K562 (cell line): ENCODE measurements around the gene KCNC3. TPM values are rescaled to one million over a fixed set of nuclear protein-coding genes. Genes with fewer than 3 reads are reported as not detected.
A peak's percentile ranks its signal among the peaks of the same experiment; 100 is the strongest.

Experiments
- ARHGAP35 ChIP-seq: fragments of 450-650 bp; IDR thresholded peaks from 2 replicates; pipeline ENCODE4 v1.6.1; 2018; ENCODE audit not compliant: partially characterized antibody
- CHD1 ChIP-seq: fragments of 200-600 bp; sonication (generic); IDR thresholded peaks from one replicate; pipeline ENCODE4 v1.6.1; 2012; ENCODE audit warnings: mild to moderate bottlenecking, moderate library complexity, low read length, inconsistent platforms
- HDGF ChIP-seq: fragments of 450-650 bp; IDR thresholded peaks from 2 replicates; pipeline ENCODE4 v1.6.1; 2016
- KAT7 ChIP-seq: sonication (generic); formaldehyde crosslinking; IDR thresholded peaks from 2 replicates; pipeline ENCODE4 v1.8.0; 2022; ENCODE audit warnings: missing genetic modification reagents, mild to moderate bottlenecking, borderline replicate concordance
- NRF1 ChIP-seq, 2 experiments: fragments of 450-650 bp; IDR thresholded peaks in 1 of 2; conservative IDR thresholded peaks in 1 of 2; 2 replicates each; pipeline ENCODE4 v1.6.1; 2014; ENCODE audit warnings: mild to moderate bottlenecking in 2 of 2
- PHF20 ChIP-seq: fragments of 450-650 bp; IDR thresholded peaks from 2 replicates; pipeline ENCODE4 v1.6.1; 2018; ENCODE audit not compliant: partially characterized antibody
- POLR2G ChIP-seq: fragments of 200-400 bp; formaldehyde crosslinking; IDR thresholded peaks from 2 replicates; pipeline ENCODE4 v1.6.1; 2017; ENCODE audit warnings: low read depth, mild to moderate bottlenecking, antibody characterized with exemption, low read length, moderate library complexity
- SIX5 ChIP-seq, 2 experiments: IDR thresholded peaks; 2 replicates each; pipeline ENCODE4 v1.6.1; 2011; ENCODE audit warnings: low read length in 2 of 2, borderline replicate concordance in 1 of 2, low read depth in 1 of 2, mild to moderate bottlenecking in 1 of 2, moderate library complexity in 1 of 2; ENCODE audit not compliant: insufficient read depth in 1 of 2
- STAT5A ChIP-seq: IDR thresholded peaks from 2 replicates; pipeline ENCODE4 v1.6.1; 2012; ENCODE audit warnings: low read length, inconsistent platforms, borderline replicate concordance
- ZFX ChIP-seq: sonication (generic); formaldehyde crosslinking; IDR thresholded peaks from 2 replicates; pipeline ENCODE4 v1.8.0; 2022; ENCODE audit warnings: mild to moderate bottlenecking, missing genetic modification reagents, moderate library complexity
- ZKSCAN1 ChIP-seq: fragments of 150-350 bp; IDR thresholded peaks from 2 replicates; pipeline ENCODE4 v1.6.1; 2016; ENCODE audit warnings: low read depth, low read length
- ZNF174 ChIP-seq: fragments of 250-450 bp; sonication (Bioruptor Pico); IDR thresholded peaks from 2 replicates; pipeline ENCODE4 v1.4.0; 2020; ENCODE audit warnings: mild to moderate bottlenecking
- ZNF263 ChIP-seq: sonication (generic); formaldehyde crosslinking; IDR thresholded peaks from 2 replicates; pipeline ENCODE4 v1.8.0; 2022; ENCODE audit warnings: mild to moderate bottlenecking, missing genetic modification reagents, borderline replicate concordance
- ZNF699 ChIP-seq: fragments of 250-450 bp; sonication (Bioruptor Pico); IDR thresholded peaks from 2 replicates; pipeline ENCODE4 v1.8.0; 2021; ENCODE audit warnings: mild to moderate bottlenecking, moderate library complexity; ENCODE audit not compliant: insufficient replicate concordance
- polyA plus RNA-seq, 8 experiments: library from polyadenylated mRNA; depleted of rRNA in 4 of 8; stranded (reverse) in 5 of 8; unstranded in 3 of 8; fragments of >200 nt; fragmentation: Nextera tagmentation in 2 of 8; fragmentation: Illumina TruSeq in 1 of 8; extraction: Ambion mirVana in 2 of 8; extraction: Trizol in 1 of 8; gene quantifications; 2 replicates each; pipeline versions ENCODE4 v1.2.1 to v1.2.3, GENCODE V29; 2011 to 2014; ENCODE audit warnings: inconsistent platforms in 1 of 8, missing spikeins in 1 of 8
- total RNA-seq, 7 experiments: library from RNA; depleted of rRNA in 6 of 7; stranded (reverse); fragments of >200 nt in 6 of 7; fragmentation: Illumina TruSeq in 2 of 7; extraction: Trizol in 2 of 7; gene quantifications; 2 replicates each; pipeline versions ENCODE4 v1.2.1 to v1.2.3, GENCODE V29; 2011 to 2021; ENCODE audit warnings: low replicate concordance in 1 of 7
- TF ChIP-seq, protein P1 (sequence below): sonication (generic); formaldehyde crosslinking; IDR thresholded peaks from 2 replicates; pipeline ENCODE4 v1.8.0; 2023; ENCODE audit warnings: mild to moderate bottlenecking, missing genetic modification reagents
- TF ChIP-seq, protein P2 (sequence below): sonication (generic); formaldehyde crosslinking; IDR thresholded peaks from 2 replicates; pipeline ENCODE4 v1.8.1; 2022; ENCODE audit warnings: missing genetic modification reagents
- TF ChIP-seq, protein P3 (sequence below): fragments of 450-650 bp; IDR thresholded peaks from 2 replicates; pipeline ENCODE4 v1.6.1; 2016; ENCODE audit warnings: mild to moderate bottlenecking
- TF ChIP-seq, protein P4 (sequence below), 2 experiments: fragments of 200-800 bp in 1 of 2; sonication (Bioruptor generic) in 1 of 2; sonication (generic) in 1 of 2; formaldehyde crosslinking in 1 of 2; IDR thresholded peaks in 1 of 2; conservative IDR thresholded peaks in 1 of 2; 2 replicates each; pipeline versions ENCODE4 v1.5.0 to v1.6.1; 2016 to 2020; ENCODE audit warnings: missing compliant biosample characterization in 1 of 2, missing genetic modification characterization in 1 of 2, missing genetic modification reagents in 1 of 2

The KCNC3 gene
- total and polyA plus RNA-seq, 9 of the 15 experiments (the other 6 are each of a cell fraction or from before 2014, with no cell fraction given) = 0.03 to 26.2 (median 2.0) TPM

DNA sequence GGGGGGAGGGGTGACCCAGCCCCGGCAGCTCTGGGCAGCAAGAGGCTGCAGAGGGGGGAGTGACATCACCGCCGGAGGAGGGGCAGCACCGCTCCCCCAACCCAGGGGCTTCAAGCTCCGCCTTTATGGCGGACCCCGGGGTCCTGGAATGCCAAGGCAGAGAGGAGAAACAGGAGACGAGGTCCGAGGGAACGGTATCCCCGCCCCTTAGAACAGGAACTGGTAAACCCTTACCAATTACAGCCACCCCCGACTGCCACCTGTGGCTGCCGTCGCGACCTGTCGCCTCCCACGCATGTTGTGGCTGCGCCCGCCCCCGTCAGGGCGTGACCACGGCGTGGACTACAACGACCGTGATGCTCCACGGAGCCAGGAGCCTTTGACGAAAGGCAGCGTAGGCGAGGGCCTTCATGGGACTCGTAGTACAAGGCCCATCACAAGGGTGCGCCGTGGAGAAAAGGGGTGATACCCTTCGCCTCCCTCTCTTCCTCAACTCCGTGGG, 4.1 kb upstream of the KCNC3 start (continued):
- TF ChIP-seq, protein P1, sequence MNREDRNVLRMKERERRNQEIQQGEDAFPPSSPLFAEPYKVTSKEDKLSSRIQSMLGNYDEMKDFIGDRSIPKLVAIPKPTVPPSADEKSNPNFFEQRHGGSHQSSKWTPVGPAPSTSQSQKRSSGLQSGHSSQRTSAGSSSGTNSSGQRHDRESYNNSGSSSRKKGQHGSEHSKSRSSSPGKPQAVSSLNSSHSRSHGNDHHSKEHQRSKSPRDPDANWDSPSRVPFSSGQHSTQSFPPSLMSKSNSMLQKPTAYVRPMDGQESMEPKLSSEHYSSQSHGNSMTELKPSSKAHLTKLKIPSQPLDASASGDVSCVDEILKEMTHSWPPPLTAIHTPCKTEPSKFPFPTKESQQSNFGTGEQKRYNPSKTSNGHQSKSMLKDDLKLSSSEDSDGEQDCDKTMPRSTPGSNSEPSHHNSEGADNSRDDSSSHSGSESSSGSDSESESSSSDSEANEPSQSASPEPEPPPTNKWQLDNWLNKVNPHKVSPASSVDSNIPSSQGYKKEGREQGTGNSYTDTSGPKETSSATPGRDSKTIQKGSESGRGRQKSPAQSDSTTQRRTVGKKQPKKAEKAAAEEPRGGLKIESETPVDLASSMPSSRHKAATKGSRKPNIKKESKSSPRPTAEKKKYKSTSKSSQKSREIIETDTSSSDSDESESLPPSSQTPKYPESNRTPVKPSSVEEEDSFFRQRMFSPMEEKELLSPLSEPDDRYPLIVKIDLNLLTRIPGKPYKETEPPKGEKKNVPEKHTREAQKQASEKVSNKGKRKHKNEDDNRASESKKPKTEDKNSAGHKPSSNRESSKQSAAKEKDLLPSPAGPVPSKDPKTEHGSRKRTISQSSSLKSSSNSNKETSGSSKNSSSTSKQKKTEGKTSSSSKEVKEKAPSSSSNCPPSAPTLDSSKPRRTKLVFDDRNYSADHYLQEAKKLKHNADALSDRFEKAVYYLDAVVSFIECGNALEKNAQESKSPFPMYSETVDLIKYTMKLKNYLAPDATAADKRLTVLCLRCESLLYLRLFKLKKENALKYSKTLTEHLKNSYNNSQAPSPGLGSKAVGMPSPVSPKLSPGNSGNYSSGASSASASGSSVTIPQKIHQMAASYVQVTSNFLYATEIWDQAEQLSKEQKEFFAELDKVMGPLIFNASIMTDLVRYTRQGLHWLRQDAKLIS (CRISPR knock-in tag) = no peak
- TF ChIP-seq PHF20 = no peak
- no peak for TF ChIP-seq ZNF263 (CRISPR knock-in tag)
- TF ChIP-seq NRF1 (conservative IDR thresholded peaks at IDR 0.05 in 1 of 2, IDR thresholded peaks at IDR 0.05 in 1 of 2) = no peak
- TF ChIP-seq ZFX = no peak
- TF ChIP-seq ZKSCAN1 = no peak
- no peak for TF ChIP-seq ZNF174 (CRISPR knock-in tag)
- TF ChIP-seq, protein P2, sequence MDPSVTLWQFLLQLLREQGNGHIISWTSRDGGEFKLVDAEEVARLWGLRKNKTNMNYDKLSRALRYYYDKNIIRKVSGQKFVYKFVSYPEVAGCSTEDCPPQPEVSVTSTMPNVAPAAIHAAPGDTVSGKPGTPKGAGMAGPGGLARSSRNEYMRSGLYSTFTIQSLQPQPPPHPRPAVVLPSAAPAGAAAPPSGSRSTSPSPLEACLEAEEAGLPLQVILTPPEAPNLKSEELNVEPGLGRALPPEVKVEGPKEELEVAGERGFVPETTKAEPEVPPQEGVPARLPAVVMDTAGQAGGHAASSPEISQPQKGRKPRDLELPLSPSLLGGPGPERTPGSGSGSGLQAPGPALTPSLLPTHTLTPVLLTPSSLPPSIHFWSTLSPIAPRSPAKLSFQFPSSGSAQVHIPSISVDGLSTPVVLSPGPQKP (CRISPR knock-in tag) = no peak
- TF ChIP-seq, protein P3, sequence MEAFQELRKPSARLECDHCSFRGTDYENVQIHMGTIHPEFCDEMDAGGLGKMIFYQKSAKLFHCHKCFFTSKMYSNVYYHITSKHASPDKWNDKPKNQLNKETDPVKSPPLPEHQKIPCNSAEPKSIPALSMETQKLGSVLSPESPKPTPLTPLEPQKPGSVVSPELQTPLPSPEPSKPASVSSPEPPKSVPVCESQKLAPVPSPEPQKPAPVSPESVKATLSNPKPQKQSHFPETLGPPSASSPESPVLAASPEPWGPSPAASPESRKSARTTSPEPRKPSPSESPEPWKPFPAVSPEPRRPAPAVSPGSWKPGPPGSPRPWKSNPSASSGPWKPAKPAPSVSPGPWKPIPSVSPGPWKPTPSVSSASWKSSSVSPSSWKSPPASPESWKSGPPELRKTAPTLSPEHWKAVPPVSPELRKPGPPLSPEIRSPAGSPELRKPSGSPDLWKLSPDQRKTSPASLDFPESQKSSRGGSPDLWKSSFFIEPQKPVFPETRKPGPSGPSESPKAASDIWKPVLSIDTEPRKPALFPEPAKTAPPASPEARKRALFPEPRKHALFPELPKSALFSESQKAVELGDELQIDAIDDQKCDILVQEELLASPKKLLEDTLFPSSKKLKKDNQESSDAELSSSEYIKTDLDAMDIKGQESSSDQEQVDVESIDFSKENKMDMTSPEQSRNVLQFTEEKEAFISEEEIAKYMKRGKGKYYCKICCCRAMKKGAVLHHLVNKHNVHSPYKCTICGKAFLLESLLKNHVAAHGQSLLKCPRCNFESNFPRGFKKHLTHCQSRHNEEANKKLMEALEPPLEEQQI = no peak
- no peak for TF ChIP-seq CHD1
- peak; percentile 94 to 98 for TF ChIP-seq SIX5 (IDR thresholded peaks at IDR 0.05; ENCODE audit: borderline replicate concordance in 1 of 2, insufficient read depth in 1 of 2, low read depth in 1 of 2, low read length in 2 of 2)
- TF ChIP-seq KAT7 (CRISPR knock-in tag) = no peak
- TF ChIP-seq HDGF = no peak
- TF ChIP-seq, protein P4, sequence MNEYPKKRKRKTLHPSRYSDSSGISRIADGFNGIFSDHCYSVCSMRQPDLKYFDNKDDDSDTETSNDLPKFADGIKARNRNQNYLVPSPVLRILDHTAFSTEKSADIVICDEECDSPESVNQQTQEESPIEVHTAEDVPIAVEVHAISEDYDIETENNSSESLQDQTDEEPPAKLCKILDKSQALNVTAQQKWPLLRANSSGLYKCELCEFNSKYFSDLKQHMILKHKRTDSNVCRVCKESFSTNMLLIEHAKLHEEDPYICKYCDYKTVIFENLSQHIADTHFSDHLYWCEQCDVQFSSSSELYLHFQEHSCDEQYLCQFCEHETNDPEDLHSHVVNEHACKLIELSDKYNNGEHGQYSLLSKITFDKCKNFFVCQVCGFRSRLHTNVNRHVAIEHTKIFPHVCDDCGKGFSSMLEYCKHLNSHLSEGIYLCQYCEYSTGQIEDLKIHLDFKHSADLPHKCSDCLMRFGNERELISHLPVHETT (CRISPR knock-in tag; conservative IDR thresholded peaks at IDR 0.05 in 1 of 2, IDR thresholded peaks at IDR 0.05 in 1 of 2) = peak in 1 of 2 experiments; percentile 62; a peak in 1 of 4 replicates
- no peak for TF ChIP-seq ARHGAP35
- TF ChIP-seq POLR2G = no peak
- TF ChIP-seq STAT5A = no peak
- TF ChIP-seq ZNF699 (CRISPR knock-in tag) = no peak
